Cardiac fibroblast (primary cell): ENCODE measurements around the gene GPC6.

Experiments
- DNase-seq, 2 donors: peaks; one replicate each; pipeline versions ENCODE4 v3.0.0 to v3.0.0-alpha.2; 2010; ENCODE audit warnings: low read depth in 2 of 2
- H3K4me3 ChIP-seq, 2 donors: replicated peaks in 1 of 2; 1 replicate in 1 of 2; 2 replicates in 1 of 2; pipeline ENCODE4 v1.5.1; 2011; ENCODE audit warnings: low read depth in 2 of 2, low read length in 2 of 2, mild to moderate bottlenecking in 2 of 2, moderate library complexity in 1 of 2
- CTCF ChIP-seq: IDR thresholded peaks from one replicate; pipeline ENCODE4 v1.5.1; 2011; ENCODE audit warnings: low read depth, mild to moderate bottlenecking, low read length, inconsistent platforms

Gene GPC6

DNA sequence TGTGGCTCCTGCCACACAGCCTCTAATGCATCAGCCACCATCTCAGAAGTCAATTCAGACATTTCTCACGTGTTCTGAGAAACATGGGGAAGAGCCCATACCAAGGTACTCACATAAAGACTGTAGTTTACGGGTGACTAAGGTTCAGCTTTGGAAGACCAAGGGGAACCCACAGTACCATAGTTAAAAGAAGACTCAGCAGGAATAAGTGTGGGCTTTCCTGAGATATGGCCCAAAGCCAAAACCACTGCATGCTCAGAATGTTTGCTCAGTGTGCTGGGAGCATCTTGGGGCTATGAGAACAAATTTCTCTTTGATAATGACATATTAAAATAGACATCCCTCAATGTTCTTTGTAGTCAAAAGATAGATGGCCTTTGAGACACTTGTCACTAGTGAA lies 969.1 kb downstream of the GPC6 start:
- no peak overlapping the region for H3K4me3 ChIP-seq
- peak; percentile 80 to 93 for DNase-seq
- TF ChIP-seq CTCF = no peak

DNA sequence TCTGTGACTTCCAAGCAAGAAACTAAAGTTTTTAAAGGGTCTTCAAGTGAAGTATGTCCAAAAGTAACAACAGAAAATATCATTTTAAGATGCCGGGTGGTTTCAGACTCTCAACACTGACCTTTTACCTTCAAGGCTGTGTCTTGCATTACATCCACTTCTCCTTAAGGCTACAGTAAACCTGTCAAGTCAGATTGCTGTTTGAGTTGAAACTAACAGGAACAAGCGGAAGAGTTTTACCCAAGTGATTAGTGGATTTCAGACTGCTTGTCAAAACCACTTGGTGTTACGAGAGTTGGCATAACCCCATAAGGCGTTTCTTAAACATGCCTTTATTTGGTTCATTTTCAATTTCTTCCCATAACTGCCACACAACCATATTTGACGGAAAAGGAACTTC lies 969.8 kb downstream of the GPC6 start:
- TF ChIP-seq CTCF = no peak
- DNase-seq = peak in 1 of 2 donors; percentile 45
- H3K4me3 ChIP-seq = no peak overlapping the region

DNA sequence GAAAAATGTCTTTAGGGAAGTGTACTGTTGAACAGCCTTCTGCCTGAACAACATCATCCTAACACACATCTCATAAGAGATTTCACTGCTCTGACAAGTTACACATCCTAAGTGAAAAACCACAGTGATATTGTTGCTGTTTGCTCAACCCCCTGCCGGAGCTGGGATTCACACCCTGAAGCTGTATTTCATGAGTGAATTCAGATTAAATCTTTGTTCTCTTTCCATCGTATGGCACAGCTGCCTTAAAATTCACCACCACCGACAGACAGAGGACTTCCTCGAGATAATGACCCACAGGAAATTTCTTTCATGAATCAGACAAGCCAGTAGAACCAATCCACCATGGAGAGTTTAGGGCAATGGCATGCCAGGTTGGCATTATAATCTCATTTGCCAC lies 972.1 kb downstream of the GPC6 start:
- DNase-seq = peak; percentile 12 to 51
- H3K4me3 ChIP-seq = no peak overlapping the region
- no peak for TF ChIP-seq CTCF

- no peak overlapping the region for H3K4me3 ChIP-seq
- no peak for DNase-seq
- TF ChIP-seq CTCF = no peak
Observed at GRCh38 chr13:94199135-94199534, 972.5 kb downstream of the GPC6 start.

DNA sequence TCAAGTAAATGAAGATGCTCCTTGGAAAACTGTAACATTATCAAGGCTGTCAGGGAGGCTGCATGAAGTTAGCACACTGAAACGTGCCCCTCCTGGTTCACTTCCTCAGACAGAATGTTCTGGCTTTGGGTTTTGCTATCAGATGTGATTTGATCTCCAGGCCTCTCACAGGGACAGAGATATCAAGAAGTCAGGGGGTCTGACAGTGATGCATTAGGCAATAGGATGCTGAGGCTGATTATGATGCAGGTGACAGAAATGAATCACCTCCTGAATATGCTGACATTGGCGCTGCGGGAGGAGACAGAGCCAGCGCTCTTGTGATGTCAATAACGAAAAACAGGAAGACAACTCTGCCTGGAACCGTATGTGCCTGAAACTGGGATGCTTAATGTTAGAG lies 974.4 kb downstream of the GPC6 start:
- no peak overlapping the region for H3K4me3 ChIP-seq
- DNase-seq = no peak
- TF ChIP-seq CTCF = no peak

DNA sequence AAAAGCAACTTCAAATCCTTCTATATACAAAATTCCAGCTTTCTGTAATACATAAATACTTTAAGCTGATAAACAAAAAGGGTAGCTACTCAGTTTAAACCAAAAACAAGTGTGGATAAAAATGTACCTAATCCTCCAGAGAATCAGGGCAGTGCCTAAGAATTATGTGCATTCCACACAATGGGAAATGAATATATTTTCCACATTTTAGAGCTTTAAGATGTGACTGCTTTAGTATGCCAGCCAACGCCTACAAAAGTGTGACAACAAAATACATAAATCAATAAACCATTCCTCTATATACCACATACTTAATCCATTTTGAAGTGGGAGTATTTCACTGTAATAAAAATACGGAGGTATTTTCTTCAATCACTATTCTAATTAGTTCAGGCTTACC lies 977.6 kb downstream of the GPC6 start:
- no peak overlapping the region for H3K4me3 ChIP-seq
- DNase-seq = no peak
- no peak for TF ChIP-seq CTCF

DNA sequence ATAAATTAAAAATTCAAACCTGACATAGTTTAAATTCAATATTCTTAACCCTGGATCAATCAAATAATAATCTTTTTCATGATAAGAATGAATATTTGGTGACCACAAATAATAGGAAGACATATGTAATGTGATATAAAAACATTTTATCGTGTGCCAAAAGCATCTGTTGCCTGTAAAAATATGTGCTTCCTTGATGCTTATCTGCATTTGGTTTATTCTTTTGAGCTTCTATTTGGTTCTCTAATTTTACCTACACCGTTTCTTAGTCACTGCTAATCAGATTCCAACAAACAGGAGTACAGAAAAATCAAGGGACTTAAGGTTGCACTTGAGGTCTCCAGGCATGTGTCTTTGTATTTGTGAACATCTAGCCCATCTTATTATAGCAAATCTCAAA lies 978.3 kb downstream of the GPC6 start:
- H3K4me3 ChIP-seq = no peak overlapping the region
- DNase-seq = no peak
- TF ChIP-seq CTCF = no peak
